HEK293T (cell line): ENCODE measurements around the gene TBC1D32.

ENCODE experiments used
- BHLHE40 ChIP-seq: fragments of 450-650 bp; IDR thresholded peaks from 2 replicates; pipeline ENCODE4 v1.6.1; 2016; ENCODE audit warnings: mild to moderate bottlenecking, moderate library complexity, borderline replicate concordance
- CTBP1 ChIP-seq: fragments of 450-650 bp; IDR thresholded peaks from 2 replicates; pipeline ENCODE4 v1.6.1; 2016; ENCODE audit warnings: borderline replicate concordance
- ELF4 ChIP-seq: fragments of 450-650 bp; IDR thresholded peaks from 2 replicates; pipeline ENCODE4 v1.6.1; 2017; ENCODE audit warnings: antibody characterized with exemption
- FOXA1 ChIP-seq: fragments of 450-650 bp; IDR thresholded peaks from 2 replicates; pipeline ENCODE4 v1.6.1; 2016; ENCODE audit warnings: mild to moderate bottlenecking
- FOXK2 ChIP-seq: fragments of 450-650 bp; IDR thresholded peaks from 2 replicates; pipeline ENCODE4 v1.6.1; 2016; ENCODE audit warnings: mild to moderate bottlenecking
- FOXM1 ChIP-seq: fragments of 450-650 bp; IDR thresholded peaks from 2 replicates; pipeline ENCODE4 v1.6.1; 2017; ENCODE audit warnings: mild to moderate bottlenecking, borderline replicate concordance
- LEF1 ChIP-seq: fragments of 450-650 bp; IDR thresholded peaks from 2 replicates; pipeline ENCODE4 v1.6.1; 2017; ENCODE audit warnings: mild to moderate bottlenecking, borderline replicate concordance
- NFRKB ChIP-seq: fragments of 450-650 bp; IDR thresholded peaks from 2 replicates; pipeline ENCODE4 v1.6.1; 2016; ENCODE audit warnings: mild to moderate bottlenecking, moderate library complexity
- PKNOX1 ChIP-seq: fragments of 450-650 bp; IDR thresholded peaks from 2 replicates; pipeline ENCODE4 v1.6.1; 2016
- SP1 ChIP-seq: fragments of 450-650 bp; IDR thresholded peaks from 2 replicates; pipeline ENCODE4 v1.6.1; 2017
- SUZ12 ChIP-seq: fragments of 450-650 bp; IDR thresholded peaks from 2 replicates; pipeline ENCODE4 v1.6.1; 2016; ENCODE audit warnings: mild to moderate bottlenecking
- ZNF384 ChIP-seq: fragments of 450-650 bp; IDR thresholded peaks from 2 replicates; pipeline ENCODE4 v1.6.1; 2016

DNA sequence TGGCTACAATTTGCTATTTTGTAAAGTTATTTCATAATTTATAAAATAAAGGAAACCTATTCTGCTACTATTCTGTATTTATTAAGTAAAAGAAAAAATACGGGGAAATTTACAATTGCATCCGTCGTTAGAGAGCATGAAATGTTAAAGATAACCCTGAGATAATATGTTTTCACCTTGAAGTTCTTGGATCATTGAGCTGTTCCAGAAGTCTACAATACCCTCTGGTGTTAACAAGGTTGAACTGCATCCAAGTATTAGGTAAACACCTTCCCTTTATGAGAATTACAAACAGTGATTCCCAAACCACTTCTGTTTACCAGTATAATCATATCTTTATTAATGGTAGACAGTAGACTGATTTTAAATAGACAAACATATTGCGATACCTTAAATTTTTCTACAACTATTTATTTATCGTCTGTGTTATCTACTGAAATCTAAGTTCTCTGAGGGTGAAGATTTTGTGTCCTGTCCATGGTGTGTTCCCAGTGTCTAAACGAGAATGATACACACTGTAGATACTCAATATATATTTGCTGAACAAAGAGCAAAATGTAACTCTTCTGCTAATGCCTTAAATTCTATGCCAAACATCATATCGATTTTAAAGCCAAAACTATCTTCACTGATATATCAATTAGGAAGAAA is 28.2 kb downstream of the TBC1D32 start:
- TF ChIP-seq FOXA1: no peak
- TF ChIP-seq PKNOX1: no peak
- TF ChIP-seq CTBP1: no peak
- no peak for TF ChIP-seq NFRKB
- TF ChIP-seq SUZ12: no peak
- TF ChIP-seq ZNF384: no peak
- TF ChIP-seq ELF4: no peak
- no peak for TF ChIP-seq FOXK2
- no peak for TF ChIP-seq SP1
- no peak for TF ChIP-seq BHLHE40
- no peak for TF ChIP-seq FOXM1
- TF ChIP-seq LEF1: no peak
